Kidney (tissue), 14 donors: Measurements from ENCODE around the gene MEGF8. TPM values are rescaled to one million over a fixed set of nuclear protein-coding genes. Genes with fewer than 3 reads are reported as not detected.

Experiments
- DNase-seq, 5 donors: peaks; one replicate each; pipeline ENCODE4 v3.0.0-alpha.2; 2013 to 2020
- FAIRE-seq: peaks from 2 replicates; lab custom pipeline; 2012; peaks lifted over from hg19 to GRCh38; lab: Jason Lieb, UNC
- H3K27ac ChIP-seq, 2 donors: one replicate each; pipeline ENCODE4 v1.7.0; 2013; ENCODE audit warnings: low read depth in 2 of 2, low read length in 2 of 2, inconsistent platforms in 1 of 2
- H3K27me3 ChIP-seq: one replicate; pipeline ENCODE4 v1.7.1; 2013; ENCODE audit warnings: low read length, inconsistent platforms; ENCODE audit not compliant: control insufficient read depth, insufficient read depth
- H3K36me3 ChIP-seq, 3 donors: one replicate each; pipeline versions ENCODE4 v1.7.0 to v1.7.1; 2013; ENCODE audit warnings: low read length in 3 of 3, control low read depth in 1 of 3, inconsistent platforms in 1 of 3; ENCODE audit not compliant: insufficient read depth in 3 of 3, control insufficient read depth in 2 of 3
- H3K4me1 ChIP-seq, 3 donors: one replicate each; pipeline versions ENCODE4 v1.7.0 to v1.7.1; 2013; ENCODE audit warnings: low read length in 3 of 3, inconsistent platforms in 1 of 3, low read depth in 1 of 3; ENCODE audit not compliant: control insufficient read depth in 2 of 3, insufficient read depth in 2 of 3
- H3K4me3 ChIP-seq, 3 donors: one replicate each; pipeline versions ENCODE4 v1.7.0 to v1.8.1; 2013; ENCODE audit warnings: low read length in 3 of 3, control low read depth in 1 of 3, inconsistent platforms in 1 of 3
- H3K9ac ChIP-seq, 3 donors: one replicate each; pipeline versions ENCODE4 v1.7.0 to v1.7.1; 2013; ENCODE audit warnings: low read length in 3 of 3, control low read depth in 1 of 3, inconsistent platforms in 1 of 3
- H3K9me3 ChIP-seq, 3 donors: one replicate each; pipeline versions ENCODE4 v1.7.0 to v1.7.1; 2013; ENCODE audit warnings: low read length in 3 of 3, control low read depth in 1 of 3, inconsistent platforms in 1 of 3; ENCODE audit not compliant: control insufficient read depth in 2 of 3, insufficient read depth in 1 of 3
- intact Hi-C: fragments of 100-400 bp; cut with DNase I; formaldehyde crosslinking; loops from one replicate; pipeline ENCODE4 v1.11.1; 2022
- polyA plus RNA-seq: library from polyadenylated mRNA; stranded (reverse); fragments of 350-450 nt; fragmentation: Illumina TruSeq; extraction: RNeasy Lipid Tissue Mini Kit (QIAGEN cat#74804); gene quantifications from one replicate; pipeline ENCODE4 v1.2.3, GENCODE V29; 2014; ENCODE audit warnings: low read depth, low replicate concordance; ENCODE audit not compliant: insufficient read depth
- total RNA-seq: library from RNA; stranded (reverse); fragmentation: NEBNext Ultra II Directional; extraction: Animal tissue kit (Norgen Biotek cat#: 25700); gene quantifications from one replicate; pipeline ENCODE4 v1.2.1, GENCODE V29; 2021
- TF ChIP-seq, protein P1 (sequence below): IDR thresholded peaks from 3 replicates; pipeline ENCODE4 v1.5.1; 2012; ENCODE audit warnings: mild to moderate bottlenecking, moderate library complexity, borderline replicate concordance; ENCODE audit not compliant: insufficient read depth; ENCODE audit errors: extremely low read depth
- donor health status: control.
- donor health status: control.
- donor health status: control.
- donor health status: control.
- donor health status: control.
- donor health status: DM: yes; HTN: yes; CAD: no.
- donor health status: Normal renal cell carcinoma (clear cell type).

Gene MEGF8
- total and polyA plus RNA-seq, 2 donors from 2014 or later = 8.7 to 31.6 TPM

DNA sequence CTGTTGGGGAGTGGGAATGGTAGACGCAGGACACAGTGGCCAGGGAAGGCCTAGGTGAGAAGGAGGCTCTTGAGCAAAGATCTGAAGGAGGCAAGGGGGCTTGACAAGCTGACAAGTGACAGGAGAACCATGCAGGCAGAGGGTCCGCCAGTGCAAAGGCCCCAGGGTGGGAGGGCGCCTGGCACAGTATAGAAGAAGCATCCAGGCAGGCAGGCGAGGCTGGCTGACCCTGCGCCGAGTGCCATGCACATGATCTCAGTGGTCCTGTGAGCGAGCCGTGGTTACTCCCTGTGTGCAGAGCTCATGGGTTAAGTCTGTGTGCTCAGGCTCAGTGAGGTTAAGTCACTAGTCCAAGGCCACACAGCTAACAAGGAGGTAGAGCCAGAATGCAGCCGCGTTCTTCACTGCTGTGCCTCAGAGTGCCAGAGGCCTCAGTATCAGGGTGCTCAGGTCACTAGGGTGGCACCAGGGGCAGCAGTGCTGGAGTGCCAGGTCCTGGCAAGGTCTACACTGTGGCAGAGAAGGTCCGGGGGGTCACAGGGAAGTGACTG is 49.5 kb downstream of the MEGF8 start:
- DNase-seq = no peak
- Histone ChIP-seq H3K9me3 (no peaks in the 10 kb centered on the region), H3K4me3 (no peak overlapping the region), H3K27me3 (no peaks in the 10 kb centered on the region), H3K27ac (no peak overlapping the region), H3K9ac (no peak overlapping the region), H3K36me3 (no peaks in the 10 kb centered on the region), H3K4me1 (no peaks in the 10 kb centered on the region)
- FAIRE-seq = no peak
- TF ChIP-seq, protein P1, sequence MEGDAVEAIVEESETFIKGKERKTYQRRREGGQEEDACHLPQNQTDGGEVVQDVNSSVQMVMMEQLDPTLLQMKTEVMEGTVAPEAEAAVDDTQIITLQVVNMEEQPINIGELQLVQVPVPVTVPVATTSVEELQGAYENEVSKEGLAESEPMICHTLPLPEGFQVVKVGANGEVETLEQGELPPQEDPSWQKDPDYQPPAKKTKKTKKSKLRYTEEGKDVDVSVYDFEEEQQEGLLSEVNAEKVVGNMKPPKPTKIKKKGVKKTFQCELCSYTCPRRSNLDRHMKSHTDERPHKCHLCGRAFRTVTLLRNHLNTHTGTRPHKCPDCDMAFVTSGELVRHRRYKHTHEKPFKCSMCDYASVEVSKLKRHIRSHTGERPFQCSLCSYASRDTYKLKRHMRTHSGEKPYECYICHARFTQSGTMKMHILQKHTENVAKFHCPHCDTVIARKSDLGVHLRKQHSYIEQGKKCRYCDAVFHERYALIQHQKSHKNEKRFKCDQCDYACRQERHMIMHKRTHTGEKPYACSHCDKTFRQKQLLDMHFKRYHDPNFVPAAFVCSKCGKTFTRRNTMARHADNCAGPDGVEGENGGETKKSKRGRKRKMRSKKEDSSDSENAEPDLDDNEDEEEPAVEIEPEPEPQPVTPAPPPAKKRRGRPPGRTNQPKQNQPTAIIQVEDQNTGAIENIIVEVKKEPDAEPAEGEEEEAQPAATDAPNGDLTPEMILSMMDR = no peak
- intact Hi-C loops = no loop called here

DNA sequence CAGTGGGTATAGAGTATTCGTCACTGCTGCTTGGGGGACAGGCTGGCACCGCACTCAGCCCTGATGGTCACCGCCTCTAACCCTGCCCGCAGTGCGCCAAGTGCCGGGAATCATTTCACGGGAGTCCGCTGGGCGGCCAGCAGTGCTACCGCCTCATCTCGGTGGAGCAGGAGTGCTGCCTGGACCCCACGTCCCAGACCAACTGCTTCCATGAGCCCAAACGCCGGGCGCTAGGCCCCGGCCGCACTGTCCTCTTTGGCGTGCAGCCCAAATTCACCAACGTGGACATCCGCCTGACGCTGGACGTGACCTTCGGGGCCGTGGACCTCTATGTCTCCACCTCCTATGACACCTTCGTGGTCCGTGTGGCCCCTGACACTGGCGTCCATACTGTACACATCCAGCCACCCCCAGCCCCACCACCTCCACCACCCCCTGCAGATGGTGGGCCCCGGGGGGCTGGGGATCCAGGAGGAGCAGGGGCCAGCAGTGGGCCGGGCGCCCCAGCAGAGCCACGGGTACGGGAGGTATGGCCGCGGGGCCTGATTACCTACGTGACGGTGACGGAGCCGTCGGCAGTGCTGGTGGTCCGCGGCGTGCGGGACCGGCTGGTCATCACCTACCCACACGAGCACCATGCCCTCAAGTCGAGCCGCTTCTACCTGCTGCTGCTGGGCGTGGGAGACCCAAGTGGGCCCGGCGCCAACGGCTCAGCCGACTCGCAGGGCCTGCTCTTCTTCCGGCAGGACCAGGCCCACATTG is 50.2 kb downstream of the MEGF8 start:
- Histone ChIP-seq H3K9ac (no peak overlapping the region), H3K36me3 (no peaks in the 10 kb centered on the region), H3K9me3 (no peaks in the 10 kb centered on the region), H3K4me1 (no peaks in the 10 kb centered on the region), H3K4me3 (no peak overlapping the region), H3K27ac (no peak overlapping the region), H3K27me3 (no peaks in the 10 kb centered on the region)
- TF ChIP-seq, protein P1 = no peak
- intact Hi-C loops = no loop called here
- FAIRE-seq = no peak
- DNase-seq = no peak

DNA sequence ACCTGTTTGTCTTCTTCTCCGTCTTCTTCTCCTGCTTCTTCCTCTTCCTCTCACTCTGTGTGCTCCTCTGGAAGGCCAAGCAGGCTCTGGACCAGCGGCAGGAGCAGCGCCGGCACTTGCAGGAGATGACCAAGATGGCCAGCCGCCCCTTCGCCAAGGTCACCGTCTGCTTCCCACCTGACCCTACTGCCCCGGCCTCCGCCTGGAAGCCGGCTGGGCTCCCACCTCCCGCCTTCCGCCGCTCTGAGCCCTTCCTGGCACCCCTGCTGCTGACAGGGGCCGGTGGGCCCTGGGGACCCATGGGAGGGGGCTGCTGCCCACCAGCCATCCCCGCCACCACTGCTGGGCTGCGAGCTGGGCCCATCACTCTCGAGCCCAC is 50.7 kb downstream of the MEGF8 start:
- Histone ChIP-seq H3K27ac (no peak overlapping the region), H3K9me3 (no peaks in the 10 kb centered on the region)

More for the DNA sequence above, 50.7 kb downstream of the MEGF8 start:
- Histone ChIP-seq H3K9ac (no peak overlapping the region), H3K4me1 (no peaks in the 10 kb centered on the region), H3K36me3 (no peaks in the 10 kb centered on the region), H3K27me3 (no peaks in the 10 kb centered on the region), H3K4me3 (no peak overlapping the region)
- intact Hi-C loops = no loop called here
- TF ChIP-seq, protein P1 = no peak
- no peak for DNase-seq
- FAIRE-seq = no peak
